ENCODE measurements around the gene RILP. TPM values are rescaled to one million over a fixed set of nuclear protein-coding genes. Genes with fewer than 3 reads are reported as not detected.

RILP gene
- total RNA-seq, 1 donor from 2014 or later = 2.9 TPM

GRCh38 chr17:1629504-1630310, 20.0 kb downstream of the RILP start:
- DNase-seq (ENCODE audit: low spot score in 2 of 2) = no peak

GRCh38 chr17:1628856-1629503, 20.7 kb downstream of the RILP start:
- peak; percentile 13 for FAIRE-seq
- peak; percentile 98 to 99 for DNase-seq (ENCODE audit: low spot score in 2 of 2)

More at GRCh38 chr17:1629504-1630310, 20.0 kb downstream of the RILP start:
- no peak for FAIRE-seq

- DNase-seq (ENCODE audit: low spot score in 2 of 2) (peak; percentile 95 to 98), FAIRE-seq (no peak)
Measured at GRCh38 chr17:1627982-1628855, 21.4 kb downstream of the RILP start, which contains the start of gene SLC43A2. Gene SLC43A2, minus strand, starts transcription at chr17:1628834. Its CDS starts 960 bp downstream, at chr17:1627874.

GRCh38 chr17:1627182-1627981, 22.3 kb downstream of the RILP start:
- DNase-seq (ENCODE audit: low spot score in 2 of 2) (peak; percentile 50 to 58), FAIRE-seq (no peak)

GRCh38 chr17:1626333-1626732, 23.3 kb downstream of the RILP start:
- DNase-seq (ENCODE audit: low spot score in 2 of 2) = no peak
- FAIRE-seq = no peak

GRCh38 chr17:1625581-1625980, 24.1 kb downstream of the RILP start:
- no peak for DNase-seq (ENCODE audit: low spot score in 2 of 2)
- no peak for FAIRE-seq

- DNase-seq (ENCODE audit: low spot score in 2 of 2) = no peak
- FAIRE-seq = no peak
Measured at GRCh38 chr17:1625053-1625452, 24.6 kb downstream of the RILP start.

GRCh38 chr17:1624650-1625049, 25.0 kb downstream of the RILP start:
- DNase-seq (ENCODE audit: low spot score in 2 of 2) (no peak), FAIRE-seq (no peak)

- FAIRE-seq = no peak
- DNase-seq (ENCODE audit: low spot score in 2 of 2) = no peak
Measured at GRCh38 chr17:1623057-1623630, 26.5 kb downstream of the RILP start.

- FAIRE-seq = no peak
- no peak for DNase-seq (ENCODE audit: low spot score in 2 of 2)
Measured at GRCh38 chr17:1621273-1621954, 28.3 kb downstream of the RILP start.

- FAIRE-seq = no peak
- DNase-seq (ENCODE audit: low spot score in 2 of 2) = no peak
Measured at GRCh38 chr17:1620486-1620885, 29.2 kb downstream of the RILP start.

- no peak for FAIRE-seq
Measured at GRCh38 chr17:1617620-1618174, 32.0 kb downstream of the RILP start.

GRCh38 chr17:1616101-1616500, 33.6 kb downstream of the RILP start:
- no peak for FAIRE-seq
- no peak for DNase-seq (ENCODE audit: low spot score in 2 of 2)

More at GRCh38 chr17:1617620-1618174, 32.0 kb downstream of the RILP start:
- DNase-seq (ENCODE audit: low spot score in 2 of 2) = no peak

GRCh38 chr17:1612400-1612799, 37.3 kb downstream of the RILP start:
- DNase-seq (ENCODE audit: low spot score in 2 of 2) = no peak
- no peak for FAIRE-seq

GRCh38 chr17:1611715-1612114, 38.0 kb downstream of the RILP start:
- FAIRE-seq (no peak), DNase-seq (ENCODE audit: low spot score in 2 of 2) (no peak)

GRCh38 chr17:1608676-1609075, 41.0 kb downstream of the RILP start:
- FAIRE-seq (no peak), DNase-seq (ENCODE audit: low spot score in 2 of 2) (no peak)

- FAIRE-seq = no peak
Measured at GRCh38 chr17:1607971-1608320, 41.7 kb downstream of the RILP start.

GRCh38 chr17:1606352-1606985, 43.2 kb downstream of the RILP start:
- FAIRE-seq (no peak), DNase-seq (ENCODE audit: low spot score in 2 of 2) (no peak)

More at GRCh38 chr17:1607971-1608320, 41.7 kb downstream of the RILP start:
- DNase-seq (ENCODE audit: low spot score in 2 of 2) = no peak

Measured in frontal cortex (tissue), 4 donors.